GM13977 (cell line): ENCODE measurements around the gene RAD54L2.
"Not testable (repeated sequence)": the region's sequence is repeated elsewhere in the genome, so short reads cannot be mapped to it uniquely, and the experiment has no call there.

ENCODE experiments used
- DNase-seq: peaks from one replicate; pipeline ENCODE4 v3.0.0; 2012; ENCODE audit warnings: low spot score
- in situ Hi-C: fragments of 300-500 bp; cut with MboI; formaldehyde crosslinking; loops from one replicate; pipeline ENCODE4 v1.12.0; 2022; ENCODE audit warnings: low sequenced_read_pairs, low pct_unique_long_range_greater_than_20kb, mixed read lengths, inconsistent platforms; ENCODE audit not compliant: unreplicated experiment
- TF ChIP-seq, protein P1 (sequence below): IDR thresholded peaks from 2 replicates; pipeline ENCODE4 v1.5.1; 2012; ENCODE audit warnings: mild to moderate bottlenecking, control low read depth; ENCODE audit not compliant: insufficient read depth; ENCODE audit errors: extremely low read depth, missing control alignments

The RAD54L2 gene

DNA sequence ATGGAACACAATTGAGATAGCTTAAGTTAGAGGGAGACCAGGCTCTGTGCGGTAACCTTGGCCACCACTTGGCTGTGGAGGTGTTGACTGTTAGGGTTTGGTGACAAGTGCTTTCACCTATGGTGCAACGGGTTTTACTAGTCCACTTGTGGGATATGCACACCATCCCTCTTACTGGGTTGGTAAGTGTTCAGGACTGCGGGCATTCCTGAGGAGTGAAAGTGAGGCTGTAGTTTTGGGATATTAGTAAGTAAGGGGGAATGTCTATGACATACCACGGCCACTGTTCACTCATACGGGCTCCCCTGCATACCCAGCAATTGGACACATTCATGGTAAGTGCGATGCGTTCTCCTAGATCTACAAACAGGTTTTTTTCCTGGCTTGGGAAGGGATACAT is 8.0 kb upstream of the RAD54L2 start:
- TF ChIP-seq, protein P1, sequence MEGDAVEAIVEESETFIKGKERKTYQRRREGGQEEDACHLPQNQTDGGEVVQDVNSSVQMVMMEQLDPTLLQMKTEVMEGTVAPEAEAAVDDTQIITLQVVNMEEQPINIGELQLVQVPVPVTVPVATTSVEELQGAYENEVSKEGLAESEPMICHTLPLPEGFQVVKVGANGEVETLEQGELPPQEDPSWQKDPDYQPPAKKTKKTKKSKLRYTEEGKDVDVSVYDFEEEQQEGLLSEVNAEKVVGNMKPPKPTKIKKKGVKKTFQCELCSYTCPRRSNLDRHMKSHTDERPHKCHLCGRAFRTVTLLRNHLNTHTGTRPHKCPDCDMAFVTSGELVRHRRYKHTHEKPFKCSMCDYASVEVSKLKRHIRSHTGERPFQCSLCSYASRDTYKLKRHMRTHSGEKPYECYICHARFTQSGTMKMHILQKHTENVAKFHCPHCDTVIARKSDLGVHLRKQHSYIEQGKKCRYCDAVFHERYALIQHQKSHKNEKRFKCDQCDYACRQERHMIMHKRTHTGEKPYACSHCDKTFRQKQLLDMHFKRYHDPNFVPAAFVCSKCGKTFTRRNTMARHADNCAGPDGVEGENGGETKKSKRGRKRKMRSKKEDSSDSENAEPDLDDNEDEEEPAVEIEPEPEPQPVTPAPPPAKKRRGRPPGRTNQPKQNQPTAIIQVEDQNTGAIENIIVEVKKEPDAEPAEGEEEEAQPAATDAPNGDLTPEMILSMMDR: no peak
- in situ Hi-C loops: no loop called here
- DNase-seq: no peak

GRCh38 chr3:51535146-51536019 is 3.1 kb upstream of the RAD54L2 start:
- peak; percentile 42 for DNase-seq
- TF ChIP-seq, protein P1: no peak
- in situ Hi-C loops: no loop called here

DNA sequence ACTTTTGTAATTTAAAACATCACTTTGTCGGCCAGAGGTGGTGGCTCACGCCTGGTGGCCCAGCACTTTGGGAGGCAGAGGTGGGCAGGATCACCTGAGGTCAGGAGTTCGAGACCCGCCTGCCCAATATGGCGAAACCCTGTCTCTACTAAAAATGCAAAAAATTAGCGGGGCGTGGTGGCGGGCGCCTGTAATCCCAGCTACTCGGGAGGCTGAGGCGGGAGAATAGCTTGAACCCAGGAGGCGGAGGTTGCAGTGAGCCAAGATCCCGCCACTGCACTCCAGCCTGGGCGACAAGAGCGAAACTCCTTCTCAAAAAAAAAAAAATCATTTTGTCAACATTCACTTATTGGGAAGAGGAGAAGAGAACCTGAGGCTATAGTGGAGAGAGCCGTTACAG is 888 bp upstream of the RAD54L2 start:
- in situ Hi-C loops, DNase-seq: not testable (repeated sequence)

DNA sequence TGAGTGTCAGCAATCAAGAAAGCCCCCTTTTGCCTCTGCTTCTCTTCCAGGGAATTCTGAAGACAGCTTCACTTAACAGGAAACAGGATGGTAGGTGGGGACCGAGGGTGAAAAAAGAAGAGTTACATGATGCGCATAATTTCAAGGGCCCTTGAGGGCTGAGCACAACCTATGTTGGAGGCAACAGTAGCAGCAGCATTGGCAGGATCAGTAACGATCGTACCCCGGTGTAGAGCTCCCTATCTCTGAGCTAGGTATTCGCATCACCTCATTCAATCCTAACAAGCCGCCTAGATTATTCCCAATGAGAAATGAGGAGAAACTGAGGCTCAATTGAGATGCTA is 432 bp upstream of the RAD54L2 start:
- TF ChIP-seq, protein P1: no peak
- DNase-seq: peak; percentile 51
- in situ Hi-C loops: no loop called here

GRCh38 chr3:51539291-51539941 is 897 bp downstream of the RAD54L2 start:
- DNase-seq: peak; percentile 53
- in situ Hi-C loops: no loop called here
- TF ChIP-seq, protein P1: no peak

DNA sequence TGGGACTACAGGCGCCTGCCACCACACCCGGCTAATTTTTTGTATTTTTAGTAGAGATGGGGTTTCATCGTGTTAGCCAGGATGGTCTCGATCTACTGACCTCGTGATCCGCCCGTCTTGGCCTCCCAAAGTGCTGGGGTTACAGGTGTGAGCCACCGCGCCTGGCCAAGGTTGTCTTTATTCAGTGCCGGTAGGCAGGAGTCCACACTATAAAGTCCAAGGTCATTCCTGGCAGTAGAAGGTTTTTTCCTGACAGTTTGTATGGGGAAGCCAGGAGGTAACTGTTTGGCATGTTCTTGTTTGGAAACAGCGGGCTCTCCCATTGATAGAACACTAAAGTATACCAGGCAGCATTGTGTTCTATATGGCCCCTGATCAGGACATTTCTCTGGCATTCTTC is 4.1 kb downstream of the RAD54L2 start:
- in situ Hi-C loops, DNase-seq: not testable (repeated sequence)

DNA sequence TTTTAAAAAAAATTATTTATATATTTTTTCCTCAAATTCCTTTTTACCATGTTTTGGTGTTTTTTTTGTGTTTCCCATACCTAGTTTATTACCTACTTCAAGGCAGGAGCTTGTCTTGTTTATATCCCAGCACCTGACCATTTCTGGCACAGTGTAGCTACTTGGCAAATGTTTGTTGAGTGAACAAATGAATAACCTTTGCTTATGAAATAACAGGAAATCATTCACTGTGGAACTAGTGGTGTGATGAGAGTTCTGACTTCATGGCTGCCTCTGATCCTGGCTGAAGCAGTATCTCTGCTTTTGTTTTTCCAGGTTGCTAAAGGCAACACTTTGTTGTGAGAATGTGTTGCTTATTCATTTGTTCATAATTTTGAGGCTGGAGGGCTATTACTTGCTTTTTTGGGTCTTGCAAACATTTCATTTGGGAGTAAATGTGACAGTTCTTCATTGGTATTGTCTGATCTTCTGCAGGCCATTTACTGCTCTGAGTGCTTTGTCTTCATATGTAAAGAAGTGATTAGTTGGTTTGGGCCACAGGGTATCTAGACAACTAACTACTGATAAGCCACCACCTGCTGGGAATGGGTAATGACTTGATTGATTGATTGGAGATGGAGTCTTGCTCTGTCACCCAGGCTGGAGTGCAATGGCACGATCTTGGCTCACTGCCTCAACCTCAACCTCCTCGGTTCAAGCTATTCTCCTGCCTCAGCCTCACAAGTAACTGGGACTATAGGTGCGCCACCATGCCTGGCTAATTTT is 5.7 kb downstream of the RAD54L2 start:
- TF ChIP-seq, protein P1: no peak
- in situ Hi-C loops: no loop called here
- no peak for DNase-seq
